ENCODE results near the gene TMEM72.

TMEM72 gene

GRCh38 chr10:44935201-44935965 is 24.2 kb downstream of the TMEM72 start:
- DNase-seq: no peak

GRCh38 chr10:44935966-44936295 is 24.8 kb downstream of the TMEM72 start:
- no peak for DNase-seq

GRCh38 chr10:44936314-44936975 is 25.3 kb downstream of the TMEM72 start:
- no peak for DNase-seq

- no peak for DNase-seq
These were observed 26.3 kb downstream of the TMEM72 start for GRCh38 chr10:44937196-44938005.

DNA sequence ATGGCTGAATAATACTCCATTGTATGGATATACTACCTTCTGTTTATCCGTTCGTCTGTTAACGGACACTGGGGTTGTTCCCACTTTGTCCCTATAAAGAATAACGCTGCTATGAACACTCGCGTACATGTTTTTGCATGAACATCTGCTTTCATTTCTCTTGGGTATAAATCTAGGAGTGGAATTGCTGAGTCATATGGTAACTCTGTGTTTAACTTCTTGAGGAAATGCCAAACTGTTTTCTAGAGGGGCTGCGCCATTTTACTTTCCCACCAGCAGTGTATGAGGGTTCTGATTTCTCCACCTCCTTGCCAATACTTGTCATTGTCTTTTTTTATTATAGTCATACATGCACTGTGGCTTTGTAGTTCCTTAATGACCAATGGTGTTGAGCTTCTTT is 27.8 kb downstream of the TMEM72 start:
- DNase-seq: no peak

DNA sequence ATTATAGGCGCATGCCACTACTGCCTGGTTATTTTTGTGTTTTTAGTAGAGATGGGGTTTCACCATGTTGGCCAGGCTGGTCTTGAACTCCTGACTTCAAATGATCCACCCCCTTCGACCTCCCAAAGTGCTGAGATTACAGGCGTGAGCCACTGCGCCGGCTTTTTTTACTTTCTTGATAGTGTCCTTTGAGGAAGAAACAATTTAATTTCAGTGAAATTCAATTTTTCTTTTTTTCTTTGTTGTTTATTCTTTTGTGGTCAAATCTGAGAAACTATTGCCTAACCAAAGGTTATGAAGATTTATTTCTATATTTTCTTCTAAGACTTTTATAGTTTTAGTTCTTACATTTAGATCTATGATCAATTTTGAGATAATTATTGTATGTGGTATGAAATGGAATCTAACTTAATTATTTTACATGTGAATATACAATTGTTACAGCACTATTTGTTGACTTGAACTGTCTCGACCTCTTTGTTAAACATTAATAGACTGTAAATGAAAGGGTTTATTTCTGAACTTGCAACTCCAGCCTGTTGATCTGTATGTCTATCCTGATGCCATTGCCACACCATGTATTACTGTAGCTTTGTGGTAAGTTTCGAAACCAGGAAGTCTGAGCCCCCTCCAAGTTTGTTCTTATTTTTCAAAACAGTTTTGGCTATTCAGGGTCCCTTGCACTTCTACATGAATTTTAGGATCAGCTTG is 28.7 kb downstream of the TMEM72 start:
- DNase-seq: no peak

DNA sequence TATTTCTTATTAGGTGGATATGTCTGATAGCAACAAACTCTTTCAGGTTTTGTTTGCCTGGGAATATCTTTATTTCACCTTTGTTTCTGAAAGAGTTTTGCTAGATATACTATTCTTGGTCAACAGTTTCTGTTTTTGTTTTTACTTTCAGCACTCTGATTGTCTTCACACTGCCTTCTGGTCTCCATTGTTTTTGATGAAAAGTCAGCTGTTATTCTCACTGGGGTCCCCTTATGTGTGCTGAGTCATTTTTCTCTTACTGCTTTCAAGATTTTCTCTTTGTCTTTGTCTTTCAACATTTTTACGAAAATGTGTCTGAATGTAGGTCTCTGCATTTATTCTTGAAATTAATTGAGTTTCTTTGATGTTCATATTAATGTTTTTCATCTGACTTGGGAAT is 33.2 kb downstream of the TMEM72 start:
- no peak for DNase-seq

DNA sequence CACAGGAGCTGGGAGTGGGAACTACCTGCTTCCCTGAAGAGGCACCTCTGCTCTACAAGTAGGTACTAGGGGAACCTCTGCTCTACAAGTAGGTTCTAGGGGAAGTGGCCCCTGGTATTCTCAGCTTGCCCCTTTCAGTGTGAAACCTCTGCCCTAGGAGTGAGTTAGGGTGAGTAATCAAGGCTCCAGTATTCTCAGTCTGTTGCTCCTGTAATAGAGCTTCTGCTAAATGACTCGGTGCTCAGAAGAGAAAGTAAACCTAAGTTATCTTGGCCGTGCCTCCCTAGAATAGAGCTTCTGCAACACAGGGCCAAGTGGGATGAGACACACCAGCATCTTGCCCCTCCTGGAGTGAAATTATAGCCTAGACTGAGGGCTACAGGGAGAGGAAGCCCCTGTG is 35.1 kb downstream of the TMEM72 start:
- no peak for DNase-seq

DNA sequence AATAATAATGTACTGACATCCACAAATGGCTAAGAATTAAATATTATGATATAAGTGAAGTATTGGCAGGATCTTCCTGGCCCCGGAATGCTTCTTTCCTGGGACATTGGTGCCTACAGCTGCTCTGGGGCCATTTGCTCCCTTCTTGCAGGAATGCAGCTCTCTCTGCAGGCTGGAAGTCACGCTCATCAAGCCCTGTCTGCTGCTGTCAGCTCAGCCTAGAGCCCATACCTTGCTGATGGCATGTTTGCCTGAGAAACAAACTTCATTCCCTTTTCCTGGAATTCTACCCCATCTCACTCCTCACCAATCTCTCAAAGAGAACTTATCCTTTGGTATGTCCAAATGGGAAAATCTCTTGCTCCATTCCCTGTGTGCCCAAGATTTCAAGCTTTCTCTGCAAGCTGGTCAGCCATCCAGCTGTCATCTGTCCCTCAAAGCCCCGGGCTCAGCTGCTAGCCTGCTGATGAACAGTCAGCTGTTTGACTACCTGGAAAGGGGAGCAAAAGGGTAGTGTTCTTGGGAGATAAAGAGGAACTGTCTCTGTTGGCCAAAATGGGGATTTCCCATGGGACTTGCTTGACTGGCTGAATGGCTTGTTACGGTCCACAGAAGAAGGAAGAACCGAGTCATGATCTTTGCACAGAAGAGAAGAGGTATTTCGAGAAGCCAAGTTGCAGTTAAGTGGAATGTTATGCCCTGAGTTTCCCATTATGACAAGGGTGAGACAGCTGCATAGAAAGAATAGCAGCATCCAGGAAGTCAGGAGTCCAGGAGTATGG is 36.4 kb downstream of the TMEM72 start:
- no peak for DNase-seq

DNA sequence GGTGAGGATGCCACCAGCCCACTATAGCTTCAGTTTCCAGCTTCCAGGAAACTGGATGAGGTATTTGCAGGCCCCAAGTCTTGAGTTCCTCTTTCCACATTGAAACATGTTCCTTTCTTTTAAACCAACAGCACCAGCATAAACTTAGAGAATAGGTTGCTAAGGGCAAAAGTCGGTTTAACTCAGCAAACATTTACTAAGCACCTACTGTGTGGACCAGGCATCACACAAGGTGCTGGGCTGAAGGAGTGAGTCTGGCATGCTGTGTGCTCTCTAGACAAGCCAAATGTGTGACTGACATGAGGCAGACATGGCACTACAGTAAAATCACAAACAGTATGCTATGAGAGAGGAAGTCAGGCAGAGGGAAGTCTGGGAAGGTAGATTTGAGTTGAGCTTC is 37.5 kb downstream of the TMEM72 start:
- DNase-seq: no peak

GRCh38 chr10:44949127-44949802 is 38.1 kb downstream of the TMEM72 start:
- no peak for DNase-seq

DNA sequence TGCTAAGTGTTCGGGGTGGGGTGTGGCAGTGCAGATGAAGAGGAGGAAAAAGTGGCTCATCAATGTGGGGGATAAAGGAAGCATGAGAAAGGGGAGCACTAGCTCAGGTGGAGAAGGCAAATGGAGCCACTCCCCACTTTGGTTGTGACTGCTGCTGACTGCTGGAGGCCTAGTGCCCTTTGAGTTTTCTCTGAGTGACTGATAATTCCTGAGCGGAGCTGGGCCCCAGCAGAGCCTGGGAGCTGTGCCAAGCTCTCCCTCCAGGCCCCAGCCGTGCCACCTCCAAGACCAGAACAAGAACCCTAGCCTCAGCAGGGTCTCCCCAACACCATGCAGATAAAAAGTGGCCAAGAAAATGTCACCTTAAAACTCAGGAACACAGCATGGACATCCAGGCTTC is 38.8 kb downstream of the TMEM72 start:
- no peak for DNase-seq

DNA sequence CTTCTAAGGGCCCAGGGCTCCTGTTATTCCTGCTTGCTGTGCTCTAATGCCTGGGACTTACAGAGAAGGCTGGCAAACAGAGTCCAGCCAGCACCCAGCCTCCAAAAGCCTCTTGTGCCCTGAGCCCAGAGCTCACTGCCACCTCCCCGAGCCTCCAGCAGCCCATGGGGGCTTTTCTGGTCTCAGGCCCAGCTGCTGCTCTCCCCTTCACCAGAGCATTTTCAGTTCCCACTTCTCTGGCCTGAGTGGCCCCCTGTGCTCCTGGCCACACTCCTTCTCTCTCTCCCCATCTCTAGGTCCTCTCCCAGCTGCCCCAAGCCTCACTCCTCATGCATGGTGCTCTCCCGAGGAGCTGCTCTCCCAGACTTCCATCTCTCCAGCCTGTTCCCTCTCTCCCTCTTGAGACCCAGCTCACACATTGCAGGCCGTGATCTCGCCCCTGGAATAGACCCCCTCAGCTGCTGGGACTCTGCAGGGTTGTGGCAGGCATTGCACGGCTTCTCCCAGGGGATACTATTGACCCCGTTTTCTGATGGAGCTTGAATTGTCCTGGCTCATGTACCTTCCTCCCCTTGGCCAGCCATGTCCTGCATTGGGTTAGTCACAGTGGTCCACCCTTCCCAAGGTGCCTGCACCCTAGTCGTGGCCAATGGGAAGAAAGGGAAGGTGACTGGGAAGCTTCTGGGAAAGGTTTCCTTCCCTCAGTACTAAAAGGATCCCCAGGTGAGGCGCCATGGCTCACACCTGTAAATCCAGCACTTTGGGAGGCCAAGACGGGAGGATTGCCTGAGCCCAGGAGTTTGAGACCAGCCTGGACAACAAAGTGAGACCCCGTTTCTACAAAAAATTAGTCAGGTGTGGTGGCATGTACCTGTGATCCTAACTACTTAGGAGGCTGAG is 39.4 kb downstream of the TMEM72 start:
- DNase-seq: no peak

DNA sequence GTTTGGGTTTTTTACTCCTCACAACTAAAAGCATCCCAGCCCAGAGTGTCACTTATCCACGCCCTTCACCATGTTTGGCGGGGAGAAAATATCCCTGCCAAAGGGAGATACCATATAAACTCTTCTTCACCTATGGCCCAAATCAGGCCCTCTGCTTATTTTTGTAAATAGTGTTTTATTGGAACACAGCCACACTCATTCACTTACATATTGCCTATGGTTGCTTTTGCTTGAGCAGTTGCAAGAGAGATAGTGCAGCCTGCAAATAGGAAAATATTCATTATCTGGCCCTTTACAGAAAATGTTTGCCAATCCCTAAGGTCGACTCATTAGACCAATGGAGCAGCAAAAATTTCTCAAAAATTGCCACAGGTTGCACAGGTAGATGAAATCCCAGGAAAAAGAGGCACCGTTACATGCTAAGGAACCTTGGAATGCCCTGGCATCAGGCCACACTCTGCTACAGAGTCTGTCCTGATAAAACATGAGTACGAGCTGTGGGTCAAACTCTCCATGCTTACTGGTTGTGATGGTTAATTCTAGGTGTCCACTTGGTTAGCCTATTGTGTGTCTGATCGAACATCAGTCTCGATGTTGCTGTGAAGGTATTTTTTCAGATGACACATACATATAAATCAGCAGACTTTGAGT is 40.6 kb downstream of the TMEM72 start:
- DNase-seq: no peak

GRCh38 chr10:44952779-44953231 is 41.7 kb downstream of the TMEM72 start:
- DNase-seq: no peak

DNA sequence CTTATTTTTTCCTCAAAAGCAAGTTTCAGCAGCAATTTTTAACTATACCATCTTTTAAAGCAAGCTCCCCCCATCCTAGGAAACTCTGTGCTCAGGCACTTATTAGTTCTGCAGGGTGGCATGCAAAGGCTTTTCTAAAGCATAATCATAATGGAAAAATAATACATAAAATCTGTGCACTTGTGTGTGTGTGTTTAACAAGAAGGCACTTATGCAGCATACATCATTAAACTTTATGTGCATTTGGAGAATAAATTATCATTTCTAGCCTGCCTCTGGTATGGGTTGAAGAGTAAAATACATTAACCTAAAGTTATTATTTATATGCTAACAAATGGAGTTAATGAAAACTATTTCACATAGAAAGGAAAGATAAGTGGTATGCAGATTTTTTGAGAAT is 42.9 kb downstream of the TMEM72 start:
- no peak for DNase-seq

DNA sequence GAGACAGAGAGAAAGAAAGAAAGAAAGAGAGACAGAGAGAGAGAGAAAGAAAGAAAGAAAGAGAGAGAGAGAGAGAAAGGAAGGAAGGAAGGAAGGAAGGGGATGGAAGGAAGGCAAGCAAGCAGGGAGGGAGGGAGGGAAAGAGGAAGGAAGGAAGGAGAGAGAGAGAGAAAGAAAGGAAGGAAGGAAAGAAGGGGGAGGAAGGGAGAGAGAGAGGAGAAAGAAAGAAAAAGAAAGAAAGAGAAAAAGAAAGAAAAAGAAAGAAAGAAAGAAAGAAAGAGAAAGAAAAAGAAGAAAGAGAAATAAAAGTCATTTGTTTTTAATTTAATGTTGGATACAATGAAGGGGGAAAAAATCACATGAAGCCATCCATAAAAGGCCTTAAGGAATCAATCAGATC is 43.8 kb downstream of the TMEM72 start:
- DNase-seq: no peak

- DNase-seq: no peak
These were observed 44.4 kb downstream of the TMEM72 start for GRCh38 chr10:44955413-44956070.

DNA sequence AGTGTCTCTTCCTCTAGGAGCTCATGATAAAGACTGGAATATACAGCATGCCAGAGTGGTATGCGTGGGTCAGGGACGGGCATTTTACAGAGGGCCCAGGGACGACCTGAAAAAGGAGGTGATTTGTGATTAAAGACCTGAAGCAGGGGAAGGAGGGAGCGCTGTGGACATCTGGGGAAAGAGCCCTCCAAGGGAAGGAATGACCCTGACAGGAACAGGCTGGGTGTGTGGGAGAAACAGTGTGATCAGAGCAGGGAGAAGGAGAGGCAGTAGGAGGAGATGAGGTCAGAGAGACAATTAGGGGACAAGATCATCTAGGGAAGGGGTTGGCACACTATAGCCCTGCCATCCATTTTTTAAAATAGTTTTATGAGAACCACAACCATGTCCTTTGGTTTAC is 45.1 kb downstream of the TMEM72 start:
- no peak for DNase-seq

All from NCI-H1694 treated with DMSO at 0.1 percent for 48 hours (cell line).